Mesothelial cell of epicardium (in vitro differentiated cells): ENCODE data around the gene TAF13. TPM values are rescaled to one million over a fixed set of nuclear protein-coding genes. Genes with fewer than 3 reads are reported as not detected.
"Not testable (repeated sequence)": the region's sequence is repeated elsewhere in the genome, so short reads cannot be mapped to it uniquely, and the experiment has no call there.

Source experiments
- DNase-seq, 2 experiments: peaks; one replicate each; pipeline ENCODE4 v3.0.0; 2021; ENCODE audit warnings: low spot score in 2 of 2; ENCODE audit not compliant: unreplicated experiment in 2 of 2
- H3K27ac Mint-ChIP-seq: 2 replicates; pipeline ENCODE4 v1.8.0; 2021; ENCODE audit warnings: mixed read lengths
- H3K27me3 Mint-ChIP-seq: 2 replicates; pipeline ENCODE4 v1.8.0; 2021; ENCODE audit warnings: low read depth, mixed read lengths
- H3K36me3 Mint-ChIP-seq: 2 replicates; pipeline ENCODE4 v1.8.0; 2021; ENCODE audit warnings: mixed read lengths
- H3K4me1 Mint-ChIP-seq: 2 replicates; pipeline ENCODE4 v1.8.0; 2021; ENCODE audit warnings: mixed read lengths
- H3K4me3 Mint-ChIP-seq: 2 replicates; pipeline ENCODE4 v1.8.0; 2021; ENCODE audit warnings: mild to moderate bottlenecking, moderate library complexity, mixed read lengths
- H3K9me3 Mint-ChIP-seq: 2 replicates; pipeline ENCODE4 v1.8.0; 2021; ENCODE audit warnings: mixed read lengths
- total RNA-seq: library from RNA; stranded (reverse); gene quantifications from 3 replicates; pipeline ENCODE4 v1.2.1, GENCODE V29; 2021
- TF ChIP-seq, protein P1 (sequence below): fragments of 200-600 bp; sonication (generic); IDR thresholded peaks from one replicate; pipeline ENCODE4 v1.5.0; 2021; ENCODE audit warnings: antibody characterized with exemption; ENCODE audit not compliant: unreplicated experiment

TAF13 gene
- total RNA-seq, 1 donor from 2014 or later, result 27.0 TPM

DNA sequence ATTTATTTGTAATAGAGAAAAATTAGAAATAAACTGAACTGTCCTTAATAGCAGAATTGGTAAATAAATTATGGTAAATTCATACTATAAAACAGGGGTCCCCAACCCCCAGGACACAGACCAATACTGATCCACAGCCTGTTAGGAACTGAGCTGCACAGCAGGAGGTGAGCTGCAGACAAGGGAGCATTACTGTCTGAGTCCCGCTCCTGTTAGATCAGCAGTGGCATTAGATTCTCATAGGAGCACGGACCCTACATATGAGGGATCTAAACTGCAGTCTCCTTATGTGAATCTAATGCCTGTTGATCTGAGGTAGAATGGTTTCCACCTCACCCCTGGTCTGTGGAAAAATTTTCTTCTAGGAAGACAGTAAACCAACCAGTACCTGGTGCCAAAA lies 41.4 kb downstream of the TAF13 start:
- Mint-ChIP-seq H3K4me3 (no peak overlapping the region), H3K27me3 (no peaks in the 10 kb centered on the region), H3K27ac (no peak overlapping the region), H3K4me1 (peaks cover 2% of the 10 kb centered on the region), H3K36me3 (no peaks in the 10 kb centered on the region), H3K9me3 (no peaks in the 10 kb centered on the region)
- TF ChIP-seq, protein P1, sequence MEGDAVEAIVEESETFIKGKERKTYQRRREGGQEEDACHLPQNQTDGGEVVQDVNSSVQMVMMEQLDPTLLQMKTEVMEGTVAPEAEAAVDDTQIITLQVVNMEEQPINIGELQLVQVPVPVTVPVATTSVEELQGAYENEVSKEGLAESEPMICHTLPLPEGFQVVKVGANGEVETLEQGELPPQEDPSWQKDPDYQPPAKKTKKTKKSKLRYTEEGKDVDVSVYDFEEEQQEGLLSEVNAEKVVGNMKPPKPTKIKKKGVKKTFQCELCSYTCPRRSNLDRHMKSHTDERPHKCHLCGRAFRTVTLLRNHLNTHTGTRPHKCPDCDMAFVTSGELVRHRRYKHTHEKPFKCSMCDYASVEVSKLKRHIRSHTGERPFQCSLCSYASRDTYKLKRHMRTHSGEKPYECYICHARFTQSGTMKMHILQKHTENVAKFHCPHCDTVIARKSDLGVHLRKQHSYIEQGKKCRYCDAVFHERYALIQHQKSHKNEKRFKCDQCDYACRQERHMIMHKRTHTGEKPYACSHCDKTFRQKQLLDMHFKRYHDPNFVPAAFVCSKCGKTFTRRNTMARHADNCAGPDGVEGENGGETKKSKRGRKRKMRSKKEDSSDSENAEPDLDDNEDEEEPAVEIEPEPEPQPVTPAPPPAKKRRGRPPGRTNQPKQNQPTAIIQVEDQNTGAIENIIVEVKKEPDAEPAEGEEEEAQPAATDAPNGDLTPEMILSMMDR, result no peak
- DNase-seq, result no peak

DNA sequence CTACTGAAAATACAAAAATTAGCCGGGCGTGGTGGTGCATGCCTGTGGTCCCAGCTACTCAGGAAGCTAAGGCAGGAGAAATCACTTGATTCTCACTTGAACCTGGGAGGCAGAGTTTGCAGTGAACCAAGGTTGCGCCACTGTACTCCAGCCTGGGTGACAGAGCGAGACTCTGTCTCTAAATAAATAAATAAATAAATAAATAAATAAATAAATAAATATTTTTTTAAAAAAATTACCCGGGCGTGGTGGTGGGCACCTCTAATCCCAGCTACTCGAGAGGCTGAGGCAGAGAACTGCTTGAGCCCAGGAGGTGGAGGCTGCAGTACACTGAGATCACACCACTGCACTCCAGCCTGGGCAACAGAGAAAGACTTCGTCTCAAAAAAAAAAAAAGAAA lies 46.3 kb downstream of the TAF13 start:
- not testable (repeated sequence) for H3K9me3 Mint-ChIP-seq, H3K27me3 Mint-ChIP-seq, H3K27ac Mint-ChIP-seq, H3K4me3 Mint-ChIP-seq, DNase-seq, H3K4me1 Mint-ChIP-seq, H3K36me3 Mint-ChIP-seq

DNA sequence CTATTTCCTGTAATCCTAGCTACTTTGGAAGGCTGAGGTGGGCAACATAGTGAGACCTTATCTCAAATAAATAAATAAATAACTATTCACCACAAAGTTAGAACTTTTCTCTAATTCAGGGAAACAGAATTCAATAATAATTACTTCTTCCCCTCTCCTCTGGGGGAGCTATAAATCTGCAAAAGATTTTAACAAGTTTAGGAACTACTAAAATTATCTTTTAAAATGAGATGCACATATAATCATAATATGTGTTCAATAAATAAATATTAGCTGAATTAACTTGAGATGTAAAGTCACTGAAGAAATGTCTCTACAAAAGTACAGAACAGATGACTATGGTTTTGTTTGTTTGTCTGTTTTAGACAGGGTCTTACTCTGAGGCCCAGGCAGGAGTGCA lies 48.0 kb downstream of the TAF13 start:
- peaks cover 1% of the 10 kb centered on the region for H3K36me3 Mint-ChIP-seq
- no peak overlapping the region for H3K27ac Mint-ChIP-seq
- peaks cover 2% of the 10 kb centered on the region for H3K4me1 Mint-ChIP-seq
- H3K9me3 Mint-ChIP-seq, result no peaks in the 10 kb centered on the region
- DNase-seq, result no peak
- TF ChIP-seq, protein P1, result no peak
- no peaks in the 10 kb centered on the region for H3K27me3 Mint-ChIP-seq
- H3K4me3 Mint-ChIP-seq, result no peak overlapping the region

DNA sequence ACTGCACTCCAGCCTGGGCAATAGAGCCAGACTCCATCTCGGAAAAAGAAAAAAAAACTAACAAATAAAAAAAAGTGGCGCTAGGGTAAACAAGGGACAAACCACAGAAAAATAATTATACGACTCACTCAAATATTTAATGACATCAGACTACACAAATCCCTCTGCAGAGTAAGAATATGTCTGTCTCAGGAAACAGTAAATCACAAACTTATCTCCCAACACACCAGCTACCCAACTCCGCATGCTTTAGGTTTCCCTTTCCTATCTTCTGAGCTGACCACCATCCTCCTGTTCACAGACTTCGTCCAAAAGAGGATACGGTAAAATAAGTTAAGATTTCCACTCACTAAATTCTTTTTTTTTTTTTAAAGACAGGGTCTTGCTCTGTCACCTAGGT lies 50.1 kb downstream of the TAF13 start:
- TF ChIP-seq, protein P1, result no peak
- H3K36me3 Mint-ChIP-seq, result peaks cover 5% of the 10 kb centered on the region
- no peak for DNase-seq

DNA sequence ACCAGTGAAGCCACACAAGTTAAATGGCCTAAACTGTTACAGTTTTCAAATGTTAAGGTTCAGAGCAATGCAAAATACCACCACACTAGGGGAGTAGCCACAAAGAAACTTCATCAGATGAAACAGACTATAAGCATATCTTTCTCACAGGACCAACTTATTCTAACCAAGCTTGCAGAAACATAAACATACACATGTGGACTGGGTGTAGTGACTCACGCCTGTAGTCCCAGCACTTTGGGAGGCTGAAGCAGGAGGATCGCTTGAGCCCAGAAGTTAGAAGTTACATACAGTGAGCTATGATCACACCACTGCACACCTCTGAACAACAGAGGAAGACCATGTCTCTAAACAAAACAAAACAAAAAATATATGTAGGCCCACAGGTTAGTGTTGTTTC lies 51.2 kb downstream of the TAF13 start:
- H3K9me3 Mint-ChIP-seq, result no peaks in the 10 kb centered on the region
- TF ChIP-seq, protein P1, result no peak
- H3K36me3 Mint-ChIP-seq, result peaks cover 9% of the 10 kb centered on the region
- no peak overlapping the region for H3K4me3 Mint-ChIP-seq
- H3K4me1 Mint-ChIP-seq, result no peaks in the 10 kb centered on the region
- no peak for DNase-seq
- H3K27me3 Mint-ChIP-seq, result no peaks in the 10 kb centered on the region
- H3K27ac Mint-ChIP-seq, result no peak overlapping the region

More for the DNA sequence above, 50.1 kb downstream of the TAF13 start:
- H3K27me3 Mint-ChIP-seq, result no peaks in the 10 kb centered on the region
- no peaks in the 10 kb centered on the region for H3K9me3 Mint-ChIP-seq
- no peak overlapping the region for H3K4me3 Mint-ChIP-seq
- peaks cover 2% of the 10 kb centered on the region for H3K4me1 Mint-ChIP-seq
- H3K27ac Mint-ChIP-seq, result no peak overlapping the region

DNA sequence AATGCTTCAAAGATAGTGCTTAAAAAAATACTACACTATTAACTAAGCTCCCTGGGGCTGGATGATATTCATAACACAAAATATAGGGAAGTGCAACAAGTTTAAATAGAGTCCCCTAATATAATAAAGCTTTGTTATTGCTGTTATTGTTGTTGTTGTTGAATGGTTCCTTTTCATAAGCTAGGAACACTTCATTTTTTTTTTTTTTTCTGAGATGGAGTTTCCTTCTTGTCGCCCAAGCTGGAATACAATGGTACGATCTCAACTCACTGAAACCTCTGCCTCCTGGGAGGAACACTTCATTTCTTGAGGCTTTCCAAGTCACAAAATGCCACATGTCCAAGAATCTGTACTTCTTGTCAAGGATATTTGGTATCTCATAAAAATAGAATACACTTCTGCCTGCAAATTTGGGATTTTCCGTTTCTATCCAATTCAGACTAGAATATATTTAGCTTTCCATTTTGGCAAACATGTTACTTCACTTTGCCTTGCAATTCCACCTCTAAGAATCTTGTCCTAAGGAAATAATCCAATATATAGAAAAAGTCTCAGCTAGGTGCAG lies 55.0 kb downstream of the TAF13 start:
- Mint-ChIP-seq H3K4me1 (no peaks in the 10 kb centered on the region), H3K27ac (no peak overlapping the region), H3K36me3 (peaks cover 28% of the 10 kb centered on the region), H3K4me3 (no peak overlapping the region), H3K9me3 (peaks cover 10% of the 10 kb centered on the region), H3K27me3 (no peaks in the 10 kb centered on the region)
- no peak for DNase-seq
- TF ChIP-seq, protein P1, result no peak

DNA sequence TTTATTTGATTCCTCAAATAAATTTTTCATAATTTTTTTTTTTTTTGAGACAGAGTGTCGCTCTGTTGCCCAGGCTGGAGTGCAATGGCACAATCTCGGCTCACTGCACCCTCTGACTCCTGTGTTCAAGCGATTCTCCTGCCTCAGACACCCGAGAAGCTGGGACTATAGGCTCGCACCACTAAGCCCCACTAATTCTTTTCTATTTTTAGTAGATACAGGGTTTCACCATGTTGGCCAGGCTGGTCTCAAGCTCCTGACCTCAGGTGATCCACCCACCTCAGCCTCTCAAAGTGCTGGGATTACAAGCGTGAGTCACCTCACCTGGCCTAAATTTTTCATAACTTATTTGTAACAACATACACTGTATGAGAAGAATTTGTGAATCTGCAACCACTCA lies 58.1 kb downstream of the TAF13 start:
- DNase-seq, H3K4me3 Mint-ChIP-seq, H3K9me3 Mint-ChIP-seq, H3K4me1 Mint-ChIP-seq, H3K27me3 Mint-ChIP-seq, H3K27ac Mint-ChIP-seq: not testable (repeated sequence)
- peaks cover 38% of the 10 kb centered on the region for H3K36me3 Mint-ChIP-seq
